ENCODE results near the gene DNAJB2.
"Not testable (repeated sequence)": the region's sequence is repeated elsewhere in the genome, so short reads cannot be mapped to it uniquely, and the experiment has no call there.

Gene DNAJB2

GRCh38 chr2:219286436-219287115 lies 7.4 kb downstream of the DNAJB2 start:
- Histone ChIP-seq H3K27me3 (peaks cover 18% of the 10 kb centered on the region), H3K4me1 (ENCODE audit: control insufficient read depth in 1 of 2, insufficient read depth in 1 of 2, low read depth in 1 of 2, low read length in 1 of 2) (no peaks in the 10 kb centered on the region), H3K9me3 (no peaks in the 10 kb centered on the region), H3K36me3 (peaks cover 54% of the 10 kb centered on the region), H3K4me3 (ENCODE audit: low read depth in 1 of 2, low read length in 1 of 2) (no peak overlapping the region), H3K27ac (no peak overlapping the region)
- TF ChIP-seq CTCF (IDR thresholded peaks at IDR 0.05), result no peak

- not testable (repeated sequence) for H3K4me1 ChIP-seq (ENCODE audit: control insufficient read depth in 1 of 2, insufficient read depth in 1 of 2, low read depth in 1 of 2, low read length in 1 of 2); H3K27ac ChIP-seq; H3K9me3 ChIP-seq; H3K4me3 ChIP-seq (ENCODE audit: low read depth in 1 of 2, low read length in 1 of 2)
- Histone ChIP-seq H3K36me3 (peaks cover 49% of the 10 kb centered on the region), H3K27me3 (peaks cover 23% of the 10 kb centered on the region)
Observed at GRCh38 chr2:219287116-219287440, 7.9 kb downstream of the DNAJB2 start.

DNA sequence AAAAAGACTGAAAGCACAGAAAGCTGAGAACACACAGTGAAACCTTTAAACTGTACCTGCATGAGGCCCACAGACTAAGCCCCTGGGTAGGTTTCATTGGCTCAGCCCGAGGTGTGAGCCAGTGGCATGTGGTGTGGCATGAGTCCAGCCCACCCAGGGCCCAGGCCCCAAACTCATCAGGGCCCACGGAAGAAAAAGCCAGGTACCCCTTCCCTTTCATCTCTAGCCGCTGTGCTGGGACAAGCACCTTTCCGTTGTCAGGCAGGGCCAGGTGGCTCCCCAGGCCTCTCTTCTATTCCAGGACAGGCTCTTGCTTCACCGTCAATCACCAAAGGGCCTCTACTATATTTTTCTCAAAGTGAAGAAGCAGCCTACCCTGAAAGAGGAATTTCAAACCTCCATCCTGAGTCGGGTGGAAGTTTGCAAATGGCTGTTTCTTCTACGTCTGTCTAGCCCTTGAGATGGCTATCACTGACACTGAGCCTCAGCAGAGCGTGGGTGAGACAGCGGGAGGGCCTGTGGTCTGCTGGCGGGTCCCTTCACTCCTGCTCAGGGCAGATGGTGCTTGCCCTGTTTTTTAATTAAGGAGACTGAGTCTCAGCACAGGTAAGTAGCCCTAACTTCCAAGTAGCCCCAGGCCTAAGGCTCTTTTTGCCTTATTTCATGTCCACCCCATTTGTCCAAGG lies 8.6 kb downstream of the DNAJB2 start:
- Histone ChIP-seq H3K27ac (no peak overlapping the region), H3K27me3 (peaks cover 30% of the 10 kb centered on the region), H3K9me3 (no peaks in the 10 kb centered on the region), H3K4me1 (ENCODE audit: control insufficient read depth in 1 of 2, insufficient read depth in 1 of 2, low read depth in 1 of 2, low read length in 1 of 2) (no peaks in the 10 kb centered on the region), H3K36me3 (peaks cover 43% of the 10 kb centered on the region), H3K4me3 (ENCODE audit: low read depth in 1 of 2, low read length in 1 of 2) (no peak overlapping the region)
- TF ChIP-seq CTCF (IDR thresholded peaks at IDR 0.05), result no peak

DNA sequence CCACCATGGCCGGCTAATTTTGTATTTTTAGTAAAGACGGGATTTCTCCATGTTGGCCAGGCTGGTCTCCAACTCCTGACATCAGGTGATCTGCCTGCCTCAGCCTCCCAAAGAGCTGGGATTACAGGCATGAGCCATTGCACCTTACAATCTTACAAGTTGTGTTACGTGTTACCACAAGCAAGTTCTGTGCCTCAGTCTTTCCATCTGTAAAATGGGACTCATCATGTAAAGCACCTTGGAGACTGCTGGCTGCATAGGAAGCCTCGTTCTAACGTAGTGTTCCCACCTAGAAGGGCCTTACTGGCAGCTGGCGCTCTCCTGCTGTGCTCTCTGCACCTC lies 10.0 kb downstream of the DNAJB2 start:
- no peak overlapping the region for H3K4me3 ChIP-seq (ENCODE audit: low read depth in 1 of 2, low read length in 1 of 2)
- H3K9me3 ChIP-seq, result no peaks in the 10 kb centered on the region
- H3K27ac ChIP-seq, result no peak overlapping the region
- H3K4me1 ChIP-seq (ENCODE audit: control insufficient read depth in 1 of 2, insufficient read depth in 1 of 2, low read depth in 1 of 2, low read length in 1 of 2), result peaks cover 0 to 3% of the 10 kb centered on the region in 2 experiments
- H3K36me3 ChIP-seq, result peaks cover 28% of the 10 kb centered on the region
- H3K27me3 ChIP-seq, result peaks cover 44% of the 10 kb centered on the region
- no peak for TF ChIP-seq CTCF (IDR thresholded peaks at IDR 0.05)

GRCh38 chr2:219289537-219290361 lies 10.6 kb downstream of the DNAJB2 start:
- no peak for TF ChIP-seq CTCF (IDR thresholded peaks at IDR 0.05)
- no peak overlapping the region for H3K27ac ChIP-seq
- peaks cover 49% of the 10 kb centered on the region for H3K27me3 ChIP-seq
- H3K4me1 ChIP-seq (ENCODE audit: control insufficient read depth in 1 of 2, insufficient read depth in 1 of 2, low read depth in 1 of 2, low read length in 1 of 2), result peaks cover 6 to 7% of the 10 kb centered on the region in 2 experiments
- peaks cover 22% of the 10 kb centered on the region for H3K36me3 ChIP-seq
- H3K9me3 ChIP-seq, result no peaks in the 10 kb centered on the region
- no peak overlapping the region for H3K4me3 ChIP-seq (ENCODE audit: low read depth in 1 of 2, low read length in 1 of 2)

Measured in neutrophil (primary cell).